Large intestine (tissue), 3 donors: ENCODE results near the gene TCL1A. TPM values are rescaled to one million over a fixed set of nuclear protein-coding genes. Genes with fewer than 3 reads are reported as not detected.

Experiments
- DNase-seq, 2 donors: peaks; one replicate each; pipeline versions ENCODE4 v3.0.0 to v3.0.0-alpha.2; 2013
- H3K27ac ChIP-seq: one replicate; pipeline ENCODE4 v1.5.1; 2013; ENCODE audit warnings: low read length
- H3K27me3 ChIP-seq: 2 replicates; pipeline ENCODE4 v1.6.1; 2013; ENCODE audit warnings: low read length; ENCODE audit not compliant: control insufficient read depth, insufficient read depth
- H3K36me3 ChIP-seq: 2 replicates; pipeline ENCODE4 v1.6.1; 2013; ENCODE audit warnings: low read length; ENCODE audit not compliant: control insufficient read depth, insufficient read depth
- H3K4me1 ChIP-seq: one replicate; pipeline ENCODE4 v1.6.1; 2013; ENCODE audit warnings: low read length; ENCODE audit not compliant: control insufficient read depth, insufficient read depth
- H3K4me3 ChIP-seq: one replicate; pipeline ENCODE4 v1.5.1; 2013; ENCODE audit warnings: low read length
- H3K9me3 ChIP-seq: one replicate; pipeline ENCODE4 v1.6.1; 2013; ENCODE audit warnings: mild to moderate bottlenecking, low read depth, low read length, moderate library complexity; ENCODE audit not compliant: control insufficient read depth
- WGBS: methylation state at CpG from one replicate; pipeline ENCODE4 v1.1.5; 2013; ENCODE audit warnings: low lambda C conversion rate; ENCODE audit not compliant: insufficient coverage; 5-methylcytosine and 5-hydroxymethylcytosine counted together
- polyA plus RNA-seq: library from polyadenylated mRNA; unstranded; fragments of 120-200 nt; gene quantifications from one replicate; pipeline ENCODE4 v1.2.1, GENCODE V29; 2013

TCL1A gene
- polyA plus RNA-seq, 1 donor = 0.40 TPM

DNA sequence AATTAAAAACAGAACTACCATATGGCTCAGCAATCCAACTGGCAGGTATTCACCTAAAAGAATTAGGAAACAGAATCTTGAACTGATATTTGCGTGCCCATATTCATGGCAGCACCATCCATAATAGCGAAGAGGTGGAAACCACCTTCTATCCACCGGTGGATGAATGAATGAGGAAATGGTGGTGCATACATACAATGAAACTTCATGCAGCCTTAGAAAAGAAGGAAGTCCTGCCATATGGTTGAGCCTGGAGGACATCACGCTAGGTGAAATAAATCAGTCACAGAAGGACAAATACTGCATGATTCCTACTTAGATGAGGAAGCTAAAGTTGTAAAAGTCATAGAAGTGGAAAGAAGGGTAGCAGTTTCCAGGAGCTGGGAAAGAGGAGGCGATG is 6.6 kb downstream of the TCL1A start:
- H3K27ac ChIP-seq = no peak overlapping the region
- 76% methylated on average over 2 of the region's 5 CpGs for WGBS

DNA sequence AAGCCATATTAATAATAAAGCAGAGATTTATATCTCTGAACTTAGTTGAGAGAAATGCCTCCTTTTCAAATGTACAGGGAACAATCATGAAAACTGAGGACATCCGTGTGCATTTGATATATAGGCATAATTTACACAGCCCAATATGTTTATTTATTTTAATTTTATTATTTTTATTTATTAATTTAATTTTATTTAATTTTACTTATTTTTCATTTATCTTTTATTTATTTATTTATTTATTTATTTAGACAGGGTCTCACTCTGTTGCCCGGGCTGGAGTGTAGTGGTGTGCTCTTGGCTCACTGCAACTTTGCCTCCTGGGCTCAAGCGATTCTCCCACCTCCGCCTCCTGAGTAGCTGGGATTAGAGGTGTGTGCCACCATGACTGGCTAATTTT is 8.4 kb downstream of the TCL1A start:
- 92% methylated on average over 2 of the region's 4 CpGs for WGBS
- Histone ChIP-seq H3K4me1 (no peaks in the 10 kb centered on the region), H3K9me3 (no peaks in the 10 kb centered on the region), H3K27me3 (peaks cover 4% of the 10 kb centered on the region), H3K36me3 (no peaks in the 10 kb centered on the region), H3K4me3 (no peak overlapping the region), H3K27ac (no peak overlapping the region)
- DNase-seq = no peak

More for the DNA sequence above, 6.6 kb downstream of the TCL1A start:
- Histone ChIP-seq H3K9me3 (no peaks in the 10 kb centered on the region), H3K4me3 (no peak overlapping the region), H3K4me1 (no peaks in the 10 kb centered on the region), H3K36me3 (no peaks in the 10 kb centered on the region), H3K27me3 (peaks cover 2% of the 10 kb centered on the region)
- DNase-seq = no peak

DNA sequence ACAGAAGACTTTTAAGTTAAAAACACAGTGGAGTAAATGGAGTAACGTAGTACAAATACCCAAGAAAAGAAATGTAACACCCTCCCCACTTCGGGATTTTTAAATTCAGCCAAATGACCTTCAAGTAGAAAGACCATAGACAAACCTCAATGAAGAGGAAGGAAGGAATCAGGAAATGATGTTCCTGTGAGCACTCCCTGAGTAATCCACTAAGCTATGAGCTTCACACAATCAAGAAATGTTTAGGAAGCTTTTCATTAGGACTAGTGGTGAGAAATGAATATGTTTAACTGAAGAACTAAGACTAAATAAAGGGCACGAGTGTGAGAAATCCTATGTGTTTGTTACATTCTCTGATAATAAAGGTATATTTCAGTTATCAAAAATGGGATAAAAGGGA is 10.1 kb downstream of the TCL1A start:
- no peaks in the 10 kb centered on the region for H3K4me1 ChIP-seq
- no peak overlapping the region for H3K27ac ChIP-seq
- WGBS = 75% methylated on average over 1 of the region's 3 CpGs
- no peak overlapping the region for H3K4me3 ChIP-seq
- H3K9me3 ChIP-seq = no peaks in the 10 kb centered on the region
- no peaks in the 10 kb centered on the region for H3K36me3 ChIP-seq
- DNase-seq = no peak
- peaks cover 4% of the 10 kb centered on the region for H3K27me3 ChIP-seq

DNA sequence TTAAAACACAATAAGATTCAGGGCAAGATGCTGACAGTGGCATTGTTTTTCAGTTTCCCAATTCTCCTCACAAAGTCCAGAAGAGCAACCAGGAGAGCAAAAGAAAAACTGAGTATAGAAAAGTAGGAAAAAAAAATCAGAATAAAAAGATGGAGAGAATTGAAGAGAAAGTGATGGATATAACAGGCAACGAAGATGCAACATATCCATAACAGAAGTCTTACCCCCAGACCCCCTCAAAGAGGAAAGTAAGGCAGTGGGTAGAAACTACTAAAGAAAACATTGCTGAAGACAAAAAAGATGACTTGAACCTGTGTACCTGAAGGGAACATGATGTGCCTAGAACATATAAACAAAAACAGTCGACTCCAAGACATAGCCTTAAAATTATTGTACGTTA is 10.6 kb downstream of the TCL1A start:
- WGBS = 85% methylated on average over 3 of the region's 3 CpGs
- Histone ChIP-seq H3K27me3 (peaks cover 4% of the 10 kb centered on the region), H3K27ac (no peak overlapping the region), H3K9me3 (no peaks in the 10 kb centered on the region), H3K4me1 (no peaks in the 10 kb centered on the region), H3K4me3 (no peak overlapping the region), H3K36me3 (no peaks in the 10 kb centered on the region)
- no peak for DNase-seq

DNA sequence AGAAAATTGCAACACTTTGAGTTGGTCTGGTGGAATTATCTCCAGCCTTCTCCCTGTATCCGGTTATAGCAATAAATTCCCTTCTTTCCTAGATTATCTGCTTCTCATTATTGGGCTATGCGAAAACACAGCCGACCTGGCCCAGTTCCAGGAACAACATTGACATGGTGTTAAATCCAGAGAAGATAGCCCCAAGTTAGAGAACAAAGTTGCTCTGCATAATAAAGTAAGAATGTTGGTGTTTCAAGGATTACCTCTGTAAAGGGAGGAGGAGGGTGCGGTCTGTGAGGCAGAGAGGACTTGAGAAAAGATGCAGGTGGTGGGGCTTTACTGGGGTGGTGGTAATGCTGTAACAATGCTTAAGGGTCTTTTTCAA is 12.1 kb downstream of the TCL1A start:
- Histone ChIP-seq H3K4me3 (no peak overlapping the region), H3K27ac (no peak overlapping the region), H3K9me3 (no peaks in the 10 kb centered on the region), H3K27me3 (peaks cover 4% of the 10 kb centered on the region), H3K36me3 (no peaks in the 10 kb centered on the region), H3K4me1 (no peaks in the 10 kb centered on the region)
- DNase-seq = no peak
- WGBS = 17% methylated on average over 1 of the region's 4 CpGs

DNA sequence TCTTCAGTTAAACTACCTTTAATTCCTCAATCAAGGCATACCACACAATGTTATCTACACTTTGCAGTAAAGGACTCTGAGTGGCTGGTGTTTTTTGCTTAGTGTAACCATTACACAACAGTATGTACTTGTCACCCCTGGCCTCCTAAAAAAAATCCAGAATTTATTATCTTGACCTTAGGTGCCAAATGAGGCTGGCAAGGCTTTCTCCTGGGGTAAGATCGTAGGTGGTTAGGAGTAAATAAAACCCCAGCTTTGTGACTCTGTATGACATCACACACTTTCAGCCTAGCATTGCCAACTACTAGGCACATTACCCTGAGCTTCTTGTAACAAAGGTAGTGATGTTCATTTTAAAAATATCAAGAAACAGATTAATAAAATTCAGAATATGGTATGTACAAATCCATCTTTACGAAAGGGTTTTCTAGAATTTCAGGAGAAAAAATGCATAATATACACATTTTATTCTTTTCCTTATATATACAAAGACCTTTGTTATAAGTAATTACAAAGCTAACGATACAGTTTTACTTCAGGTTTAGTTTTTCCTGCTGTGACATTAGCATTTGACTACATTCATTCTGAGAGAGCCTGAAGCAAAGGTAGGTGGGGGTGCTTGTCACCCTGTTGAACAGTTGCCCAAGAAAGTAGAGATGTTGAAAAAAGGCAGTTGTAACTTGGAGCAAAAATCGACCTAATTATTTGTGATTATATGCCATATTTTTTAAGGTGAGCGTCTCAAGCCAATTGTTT is 13.5 kb downstream of the TCL1A start:
- 11% methylated on average over 1 of the region's 5 CpGs for WGBS
- peaks cover 4% of the 10 kb centered on the region for H3K27me3 ChIP-seq
- no peak overlapping the region for H3K4me3 ChIP-seq
- DNase-seq = no peak
- H3K4me1 ChIP-seq = no peaks in the 10 kb centered on the region
- no peak overlapping the region for H3K27ac ChIP-seq
- H3K9me3 ChIP-seq = no peaks in the 10 kb centered on the region
- H3K36me3 ChIP-seq = no peaks in the 10 kb centered on the region

DNA sequence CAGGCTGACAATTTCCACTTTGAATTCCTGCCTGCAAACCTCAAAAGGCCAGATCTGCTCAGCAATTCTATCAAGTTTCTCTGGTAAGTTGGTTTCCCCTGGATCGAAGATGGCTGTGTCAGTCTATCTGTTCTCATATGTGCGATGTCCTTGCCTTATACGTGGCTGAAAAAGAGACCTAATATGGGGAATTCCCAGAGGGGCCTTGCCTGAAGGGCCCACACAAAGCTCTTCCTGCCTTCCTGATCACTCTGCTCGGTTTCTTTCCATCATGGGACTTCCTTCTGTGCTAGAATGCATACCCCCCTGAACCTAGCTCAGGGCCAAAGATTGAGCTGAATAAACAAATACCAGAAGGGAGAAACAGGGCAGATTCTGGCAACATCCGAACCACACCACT is 14.5 kb downstream of the TCL1A start:
- H3K27ac ChIP-seq = no peak overlapping the region
- peaks cover 4% of the 10 kb centered on the region for H3K27me3 ChIP-seq
- no peak overlapping the region for H3K4me3 ChIP-seq
- no peaks in the 10 kb centered on the region for H3K4me1 ChIP-seq
- WGBS = 43% methylated on average over 1 of the region's 5 CpGs
- no peaks in the 10 kb centered on the region for H3K36me3 ChIP-seq
- H3K9me3 ChIP-seq = no peaks in the 10 kb centered on the region
- no peak for DNase-seq

DNA sequence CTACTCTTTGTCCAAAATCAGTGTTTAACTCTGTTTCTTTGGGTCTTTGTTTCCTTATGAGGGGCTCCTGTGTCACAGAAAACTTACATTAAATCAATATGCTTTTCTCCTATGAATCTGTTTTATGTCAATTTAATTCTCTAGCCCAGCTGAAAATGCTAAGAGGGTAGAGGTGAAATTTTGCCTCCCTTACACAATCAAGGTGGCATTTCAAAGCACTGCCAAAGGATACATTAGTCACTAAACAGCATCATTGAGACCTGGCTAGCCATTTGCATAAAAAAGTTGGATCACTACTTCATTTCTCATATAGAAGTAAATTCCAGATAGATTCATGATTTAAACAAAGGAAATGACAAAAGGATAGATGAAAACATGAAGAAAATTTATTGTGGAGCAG is 15.6 kb downstream of the TCL1A start:
- Histone ChIP-seq H3K27ac (no peak overlapping the region), H3K4me1 (no peaks in the 10 kb centered on the region), H3K27me3 (peaks cover 6% of the 10 kb centered on the region), H3K4me3 (no peak overlapping the region), H3K9me3 (no peaks in the 10 kb centered on the region), H3K36me3 (no peaks in the 10 kb centered on the region)
- no peak for DNase-seq

DNA sequence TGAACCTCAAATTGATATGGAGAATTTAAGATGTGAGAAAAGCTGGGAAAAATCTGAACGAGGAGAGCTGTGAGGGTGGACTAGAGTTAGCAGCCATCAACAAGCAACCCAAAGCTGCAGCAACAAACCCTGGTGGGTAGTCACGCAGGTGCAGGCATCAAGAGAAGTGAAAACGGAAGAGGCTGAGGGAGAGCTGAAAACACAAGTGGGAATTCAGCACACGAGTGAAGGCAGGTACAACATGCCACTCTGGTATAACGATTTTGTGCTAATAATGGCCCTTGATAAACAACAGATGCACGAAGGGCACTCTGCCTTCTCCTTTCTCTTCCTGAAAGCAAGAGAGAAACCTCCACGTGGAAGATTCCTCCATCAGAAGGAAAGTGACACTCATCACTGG is 16.2 kb downstream of the TCL1A start:
- no peak overlapping the region for H3K27ac ChIP-seq
- H3K36me3 ChIP-seq = no peaks in the 10 kb centered on the region
- no peak for DNase-seq
- H3K4me1 ChIP-seq = no peaks in the 10 kb centered on the region
- H3K9me3 ChIP-seq = no peaks in the 10 kb centered on the region
- WGBS = 50% methylated on average over 1 of the region's 7 CpGs
- H3K27me3 ChIP-seq = peaks cover 7% of the 10 kb centered on the region
- H3K4me3 ChIP-seq = no peak overlapping the region

DNA sequence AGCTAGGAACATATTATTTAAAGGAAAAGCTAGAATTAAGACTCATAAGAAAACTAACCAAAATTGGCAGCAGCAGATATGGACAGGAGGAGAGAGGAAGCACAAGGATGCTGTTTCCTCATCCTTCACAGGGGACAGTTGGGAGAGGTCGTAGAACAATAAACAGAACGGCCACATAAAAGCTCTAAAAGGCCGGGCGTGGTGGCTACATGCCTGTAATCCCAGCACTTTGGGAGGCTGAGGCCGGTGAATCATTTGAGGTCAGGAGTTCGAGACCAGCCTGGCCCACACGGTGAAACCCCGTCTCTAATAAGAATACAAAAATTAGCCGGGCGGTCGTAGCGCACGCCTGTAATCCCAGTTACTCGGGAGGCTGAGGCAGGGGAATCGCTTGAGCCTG is 17.2 kb downstream of the TCL1A start:
- WGBS = no CpG with 5 or more reads among the region's 15 CpGs
- H3K9me3 ChIP-seq = no peaks in the 10 kb centered on the region
- no peak overlapping the region for H3K27ac ChIP-seq
- no peaks in the 10 kb centered on the region for H3K36me3 ChIP-seq
- H3K4me3 ChIP-seq = no peak overlapping the region
- no peak for DNase-seq
- peaks cover 5% of the 10 kb centered on the region for H3K27me3 ChIP-seq
- no peaks in the 10 kb centered on the region for H3K4me1 ChIP-seq

DNA sequence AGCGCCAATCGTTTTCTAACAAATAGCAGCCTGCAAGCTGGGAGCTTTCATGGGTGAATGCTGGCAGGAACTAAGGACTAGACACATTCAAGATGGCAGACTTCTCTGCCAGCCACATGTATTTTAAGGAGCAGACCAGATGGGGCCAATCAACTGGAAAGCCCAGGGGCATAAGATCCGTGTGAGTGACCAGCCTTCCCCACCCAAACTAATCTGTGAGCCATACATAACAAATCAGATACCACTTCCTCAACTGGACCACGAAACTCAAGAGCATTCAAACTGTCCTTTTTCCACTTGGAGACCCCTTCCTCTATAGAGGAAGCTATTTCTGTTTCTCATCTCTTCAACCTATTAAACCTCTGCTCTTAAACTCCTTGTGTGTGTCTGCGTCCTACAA is 18.0 kb downstream of the TCL1A start:
- Histone ChIP-seq H3K27me3 (peaks cover 3% of the 10 kb centered on the region), H3K4me3 (no peak overlapping the region), H3K27ac (no peak overlapping the region), H3K36me3 (no peaks in the 10 kb centered on the region), H3K9me3 (no peaks in the 10 kb centered on the region), H3K4me1 (no peaks in the 10 kb centered on the region)
- 100% methylated on average over 1 of the region's 5 CpGs for WGBS
- no peak for DNase-seq
